ENCODE data around the gene PTPN3. TPM values are rescaled to one million over a fixed set of nuclear protein-coding genes. Genes with fewer than 3 reads are reported as not detected.

The PTPN3 gene
- total and polyA plus RNA-seq, 9 of the 15 experiments (the other 6 are each of a cell fraction or from before 2014, with no cell fraction given), result 0.02 TPM; not detected in 8

DNA sequence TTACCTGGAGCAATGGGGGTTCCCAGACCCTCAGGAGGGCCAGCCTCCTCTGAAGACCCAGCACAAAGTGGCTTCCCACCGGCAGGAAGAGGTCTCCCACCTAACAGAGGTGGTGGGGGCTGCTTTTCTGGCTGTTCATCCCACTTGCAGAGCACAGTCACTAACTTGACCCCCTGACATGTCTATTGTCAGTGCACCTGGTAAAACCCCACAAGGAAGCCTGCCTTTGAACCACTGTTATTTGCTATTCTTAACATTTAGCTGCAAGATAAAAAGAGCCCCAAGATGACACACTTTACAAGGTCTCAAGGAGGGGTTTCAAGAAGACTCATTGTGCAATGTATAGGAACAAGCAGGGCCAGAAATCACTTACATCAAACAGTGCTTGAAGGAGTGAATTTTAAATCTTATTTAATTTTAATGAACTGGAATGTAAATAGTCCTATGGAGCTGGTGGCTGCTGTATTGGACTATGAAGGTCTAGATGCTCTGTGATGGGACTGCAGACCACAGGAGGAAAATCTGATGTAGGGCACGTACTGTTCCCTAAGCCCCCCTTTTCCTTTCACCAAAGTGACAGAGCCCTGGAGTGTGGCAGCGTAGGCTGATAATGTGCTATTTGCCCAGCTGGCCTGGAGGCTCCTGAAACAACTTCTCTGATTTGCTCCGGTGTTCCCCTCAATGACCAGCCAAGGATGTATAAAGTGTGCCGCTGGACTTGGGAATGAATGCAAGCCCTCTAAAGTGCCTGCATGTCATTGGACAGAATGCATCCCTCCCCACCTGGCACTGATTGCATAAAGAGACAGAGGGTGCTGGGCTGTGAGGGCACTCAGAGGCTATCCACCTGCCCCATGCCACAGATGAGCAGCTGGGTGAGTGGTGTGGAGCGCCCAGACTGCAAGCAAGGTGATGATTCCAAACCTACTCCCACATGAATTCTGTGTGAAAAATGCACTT, 80.2 kb downstream of the PTPN3 start (continued):
- TF ChIP-seq NCOA4 (IDR thresholded peaks at IDR 0.05; ENCODE audit: partially characterized antibody) (no peak), CCAR2 (IDR thresholded peaks at IDR 0.05; ENCODE audit: low read depth, low read length) (no peak), PPARD (CRISPR knock-in tag; IDR thresholded peaks at IDR 0.05) (no peak), YBX1 (IDR thresholded peaks at IDR 0.05) (no peak), GABPB1 (CRISPR knock-in tag; IDR thresholded peaks at IDR 0.05) (no peak), BRF1 (IDR thresholded peaks at IDR 0.05; ENCODE audit: borderline replicate concordance, extremely low read depth, insufficient read length) (no peak), GABPA (tag; conservative IDR thresholded peaks at IDR 0.05; ENCODE audit: low read depth) (no peak)
- TF ChIP-seq, protein P1, sequence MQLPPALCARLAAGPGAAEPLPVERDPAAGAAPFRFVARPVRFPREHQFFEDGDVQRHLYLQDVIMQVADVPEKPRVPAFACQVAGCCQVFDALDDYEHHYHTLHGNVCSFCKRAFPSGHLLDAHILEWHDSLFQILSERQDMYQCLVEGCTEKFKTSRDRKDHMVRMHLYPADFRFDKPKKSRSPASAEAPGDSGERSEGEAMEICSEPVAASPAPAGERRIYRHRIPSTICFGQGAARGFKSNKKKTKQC (CRISPR knock-in tag; IDR thresholded peaks at IDR 0.05), result no peak

DNA sequence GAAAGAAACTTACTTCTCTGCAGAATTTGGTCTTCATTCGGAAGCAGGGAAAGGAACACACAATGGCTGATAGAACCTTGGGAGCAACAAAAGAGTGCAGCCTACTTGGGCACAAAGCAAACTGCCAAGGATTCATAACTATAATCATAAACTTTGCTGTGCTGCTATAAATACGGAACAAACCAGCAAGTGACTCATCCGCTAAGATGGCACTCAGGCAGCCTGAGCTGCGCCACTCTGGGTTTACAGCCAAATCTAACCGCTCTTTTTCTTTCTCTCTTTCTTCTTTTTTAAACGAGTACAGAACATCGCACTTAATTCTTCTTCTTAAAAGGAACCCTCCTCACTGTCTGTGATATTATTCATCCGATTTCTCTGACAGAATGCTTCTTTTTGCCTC, 81.1 kb downstream of the PTPN3 start:
- Histone ChIP-seq H3K4me3 (no peak overlapping the region), H3K4me1 (replicated peaks in 1 of 2; ENCODE audit: control insufficient read depth in 2 of 2, insufficient read depth in 2 of 2, low read length in 2 of 2) (no peaks in the 10 kb centered on the region), H4K20me1 (replicated peaks; ENCODE audit: control insufficient read depth, insufficient read depth, low read length) (no peaks in the 10 kb centered on the region; the same call in 1 of the 2 replicates), H2AFZ (ENCODE audit: low read depth, low read length) (no peak overlapping the region), H3K4me2 (ENCODE audit: insufficient read depth, low read length) (no peak overlapping the region), H3K79me2 (ENCODE audit: control insufficient read depth, insufficient read depth, low read length) (no peaks in the 10 kb centered on the region), H3K9me1 (ENCODE audit: control insufficient read depth, insufficient read depth, low read length) (no peaks in the 10 kb centered on the region), H3K9ac (ENCODE audit: insufficient read depth in 1 of 2, low read depth in 2 of 2, low read length in 2 of 2) (no peak overlapping the region), H3K27me3 (ENCODE audit: control insufficient read depth in 2 of 2, insufficient read depth in 2 of 2, low read length in 2 of 2) (peaks cover 8 to 36% of the 10 kb centered on the region in 2 experiments; a peak in 4 of 5 replicates), H3K9me3 (replicated peaks; ENCODE audit: control insufficient read depth, insufficient read depth, low read depth, low read length) (no peaks in the 10 kb centered on the region), H3K27ac (ENCODE audit: extremely low read depth, low read depth, low read length) (no peak overlapping the region), H3K36me3 (ENCODE audit: control insufficient read depth, insufficient read depth, low read length) (no peaks in the 10 kb centered on the region)
- 3% methylated on average over 8 of the region's 8 CpGs for WGBS (ENCODE audit: insufficient coverage, low coverage, missing lambda C conversion rate)
- intact Hi-C loops (cut with micrococcal nuclease) (no loop called here), in situ Hi-C loops (cut with MboI) (no loop called here)
- FAIRE-seq (no peak), ATAC-seq (no peak), DNase-seq (ENCODE audit: extremely low read depth in 1 of 4, low spot score in 3 of 4) (no peak)
- ChIA-PET CTCF (ENCODE audit: low intra/inter-chr PET ratio) (no interaction called here), POLR2A (interaction anchor here (0.6 kb wide), 1 partner anchor 627 kb away, joined by 3 read pairs; no protein-coding TSS in a partner anchor)
- no TSS peak for BruUV-seq (replicated peaks)
- TF ChIP-seq, protein P2, sequence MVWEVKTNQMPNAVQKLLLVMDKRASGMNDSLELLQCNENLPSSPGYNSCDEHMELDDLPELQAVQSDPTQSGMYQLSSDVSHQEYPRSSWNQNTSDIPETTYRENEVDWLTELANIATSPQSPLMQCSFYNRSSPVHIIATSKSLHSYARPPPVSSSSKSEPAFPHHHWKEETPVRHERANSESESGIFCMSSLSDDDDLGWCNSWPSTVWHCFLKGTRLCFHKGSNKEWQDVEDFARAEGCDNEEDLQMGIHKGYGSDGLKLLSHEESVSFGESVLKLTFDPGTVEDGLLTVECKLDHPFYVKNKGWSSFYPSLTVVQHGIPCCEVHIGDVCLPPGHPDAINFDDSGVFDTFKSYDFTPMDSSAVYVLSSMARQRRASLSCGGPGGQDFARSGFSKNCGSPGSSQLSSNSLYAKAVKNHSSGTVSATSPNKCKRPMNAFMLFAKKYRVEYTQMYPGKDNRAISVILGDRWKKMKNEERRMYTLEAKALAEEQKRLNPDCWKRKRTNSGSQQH (CRISPR knock-in tag; IDR thresholded peaks at IDR 0.05), result no peak
- no peak for TF ChIP-seq ZNF583 (CRISPR knock-in tag; IDR thresholded peaks at IDR 0.05)
- TF ChIP-seq, protein P3, sequence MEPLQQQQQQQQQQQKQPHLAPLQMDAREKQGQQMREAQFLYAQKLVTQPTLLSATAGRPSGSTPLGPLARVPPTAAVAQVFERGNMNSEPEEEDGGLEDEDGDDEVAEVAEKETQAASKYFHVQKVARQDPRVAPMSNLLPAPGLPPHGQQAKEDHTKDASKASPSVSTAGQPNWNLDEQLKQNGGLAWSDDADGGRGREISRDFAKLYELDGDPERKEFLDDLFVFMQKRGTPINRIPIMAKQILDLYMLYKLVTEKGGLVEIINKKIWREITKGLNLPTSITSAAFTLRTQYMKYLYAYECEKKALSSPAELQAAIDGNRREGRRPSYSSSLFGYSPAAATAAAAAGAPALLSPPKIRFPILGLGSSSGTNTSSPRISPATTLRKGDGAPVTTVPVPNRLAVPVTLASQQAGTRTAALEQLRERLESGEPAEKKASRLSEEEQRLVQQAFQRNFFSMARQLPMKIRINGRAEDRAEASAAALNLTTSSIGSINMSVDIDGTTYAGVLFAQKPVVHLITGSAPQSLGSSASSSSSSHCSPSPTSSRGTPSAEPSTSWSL (CRISPR knock-in tag; IDR thresholded peaks at IDR 0.05; ENCODE audit: borderline replicate concordance), result no peak
- no peak for TF ChIP-seq PML (IDR thresholded peaks at IDR 0.05; ENCODE audit: low read length)
- TF ChIP-seq, protein P4, sequence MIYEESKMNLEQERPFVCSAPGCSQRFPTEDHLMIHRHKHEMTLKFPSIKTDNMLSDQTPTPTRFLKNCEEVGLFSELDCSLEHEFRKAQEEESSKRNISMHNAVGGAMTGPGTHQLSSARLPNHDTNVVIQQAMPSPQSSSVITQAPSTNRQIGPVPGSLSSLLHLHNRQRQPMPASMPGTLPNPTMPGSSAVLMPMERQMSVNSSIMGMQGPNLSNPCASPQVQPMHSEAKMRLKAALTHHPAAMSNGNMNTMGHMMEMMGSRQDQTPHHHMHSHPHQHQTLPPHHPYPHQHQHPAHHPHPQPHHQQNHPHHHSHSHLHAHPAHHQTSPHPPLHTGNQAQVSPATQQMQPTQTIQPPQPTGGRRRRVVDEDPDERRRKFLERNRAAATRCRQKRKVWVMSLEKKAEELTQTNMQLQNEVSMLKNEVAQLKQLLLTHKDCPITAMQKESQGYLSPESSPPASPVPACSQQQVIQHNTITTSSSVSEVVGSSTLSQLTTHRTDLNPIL (CRISPR knock-in tag; IDR thresholded peaks at IDR 0.05), result no peak
- no peak for TF ChIP-seq C11orf30 (IDR thresholded peaks at IDR 0.05; ENCODE audit: low read depth)
